Myocyte (in vitro differentiated cells): ENCODE results near the gene SMAP2. TPM values are rescaled to one million over a fixed set of nuclear protein-coding genes. Genes with fewer than 3 reads are reported as not detected.
A peak's percentile ranks its signal among the peaks of the same experiment; 100 is the strongest.

Source experiments
- DNase-seq: peaks from one replicate; pipeline ENCODE4 v3.0.0-alpha.2; 2012; ENCODE audit warnings: low read depth
- total RNA-seq: library from RNA; depleted of rRNA; stranded (reverse); fragments of >200 nt; gene quantifications from 2 replicates; pipeline ENCODE4 v1.2.3, GENCODE V29; 2014

The SMAP2 gene
- total RNA-seq, 1 donor from 2014 or later, result 15.8 TPM

DNA sequence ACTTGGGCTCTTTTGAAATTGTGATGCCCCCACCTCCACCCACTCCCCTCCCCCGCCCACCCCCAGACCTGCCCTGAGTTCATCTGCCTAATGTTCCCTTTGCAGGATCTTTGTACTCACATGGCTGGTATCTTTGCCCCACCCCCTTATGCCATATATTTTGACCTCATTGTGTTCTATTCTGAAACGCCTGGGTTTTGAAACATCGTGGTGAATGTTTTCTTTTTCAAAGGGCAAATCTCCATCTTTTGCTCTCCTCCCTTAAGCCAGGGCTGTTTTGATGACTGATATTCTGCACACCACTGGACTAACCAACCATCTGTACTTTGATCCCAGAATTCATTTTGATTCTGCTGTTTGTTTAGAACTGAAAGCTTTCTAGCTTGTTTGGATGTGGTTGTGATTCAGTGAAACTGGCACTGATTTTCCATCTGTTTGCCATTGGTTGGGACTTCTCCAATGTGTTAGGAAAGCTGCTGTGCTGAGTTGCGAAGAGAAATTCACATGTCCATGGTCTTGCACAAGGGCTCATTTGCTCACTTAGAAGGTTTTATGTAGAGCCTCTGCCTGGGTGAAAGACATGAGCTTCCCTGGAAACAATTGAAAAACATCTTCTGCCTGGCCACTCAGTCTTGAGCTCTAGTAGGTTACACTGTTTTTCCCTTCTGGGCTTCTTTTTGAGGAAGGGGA is 16.5 kb downstream of the SMAP2 start:
- DNase-seq, result no peak

DNA sequence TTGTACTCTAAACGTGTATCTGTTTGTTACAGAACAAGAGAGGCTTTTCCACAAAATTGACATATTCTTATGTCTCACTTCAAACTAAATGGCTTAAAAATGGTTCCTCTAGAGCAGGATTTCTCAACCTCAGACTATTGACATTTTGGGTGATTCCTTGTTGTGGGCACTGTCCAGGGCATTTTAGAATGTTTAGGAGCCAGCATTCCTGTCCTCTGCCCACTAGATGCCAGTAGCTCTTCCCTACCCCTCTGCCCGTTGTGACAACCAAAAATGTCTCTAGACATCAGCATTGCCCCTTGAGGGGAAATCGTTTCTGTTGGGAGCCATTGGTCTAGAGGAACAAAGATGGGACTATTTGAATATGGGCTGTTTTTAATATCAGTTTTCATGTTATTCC is 17.3 kb downstream of the SMAP2 start:
- DNase-seq, result no peak

DNA sequence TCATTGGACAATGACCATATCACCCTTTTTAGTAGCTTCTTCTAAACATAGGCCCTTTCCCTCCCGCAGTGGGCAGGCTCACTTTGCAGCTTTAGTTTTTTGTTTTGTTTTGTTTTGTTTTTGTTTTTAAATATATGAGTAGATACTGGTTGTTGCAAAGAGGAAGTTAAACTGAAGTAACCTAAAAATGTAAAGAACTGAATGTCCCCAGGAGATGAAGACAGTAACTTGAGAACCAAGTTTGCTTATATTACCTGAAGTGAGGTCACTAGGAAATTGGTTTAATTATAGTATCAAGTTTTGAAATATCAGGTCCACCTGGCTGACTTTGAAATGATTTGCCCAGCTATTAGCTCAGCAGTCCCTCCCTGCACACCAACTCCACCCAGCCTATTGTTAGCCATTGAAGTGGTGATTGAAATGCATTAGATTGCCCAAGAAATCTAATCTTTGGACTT is 18.2 kb downstream of the SMAP2 start:
- DNase-seq, result no peak

DNA sequence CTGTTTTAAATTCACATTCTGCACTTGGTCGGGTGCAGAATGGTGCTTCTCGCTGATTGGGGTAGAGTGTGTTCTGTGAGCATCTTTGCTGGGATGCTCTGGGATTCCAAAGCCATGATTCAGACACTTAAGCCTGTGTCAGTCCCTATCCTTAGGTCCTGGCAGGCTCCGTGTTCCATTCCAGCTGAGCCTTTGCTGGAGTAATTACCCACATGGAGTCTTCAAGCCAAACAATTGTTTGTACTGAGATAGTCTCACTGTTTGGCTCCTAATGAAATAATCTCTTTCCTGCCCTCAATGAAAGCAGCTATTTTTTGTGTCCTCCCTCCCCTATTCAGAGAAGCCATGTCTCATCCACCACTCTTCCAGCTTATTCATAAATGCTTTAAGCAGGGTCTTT is 18.7 kb downstream of the SMAP2 start:
- DNase-seq, result peak; percentile 79

DNA sequence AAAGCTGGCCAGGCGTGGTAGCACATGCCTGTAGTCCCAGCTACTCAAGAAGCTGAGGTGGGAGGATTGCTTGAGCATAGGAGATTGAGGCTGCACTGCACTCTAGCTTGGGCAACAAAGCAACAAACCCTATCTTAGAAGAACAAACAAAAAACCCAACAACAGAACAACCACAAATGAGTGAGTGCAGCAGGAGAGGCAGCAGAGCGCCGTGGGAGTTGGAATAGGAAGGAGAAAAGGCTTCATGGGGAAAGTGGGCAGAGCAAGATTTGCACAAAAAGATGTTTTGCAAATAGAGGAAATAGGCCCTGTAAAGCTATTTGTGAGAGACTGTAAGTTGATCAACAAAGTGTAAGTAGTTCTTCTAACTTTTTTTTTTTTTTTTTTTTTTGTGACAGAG is 19.6 kb downstream of the SMAP2 start:
- no peak for DNase-seq

DNA sequence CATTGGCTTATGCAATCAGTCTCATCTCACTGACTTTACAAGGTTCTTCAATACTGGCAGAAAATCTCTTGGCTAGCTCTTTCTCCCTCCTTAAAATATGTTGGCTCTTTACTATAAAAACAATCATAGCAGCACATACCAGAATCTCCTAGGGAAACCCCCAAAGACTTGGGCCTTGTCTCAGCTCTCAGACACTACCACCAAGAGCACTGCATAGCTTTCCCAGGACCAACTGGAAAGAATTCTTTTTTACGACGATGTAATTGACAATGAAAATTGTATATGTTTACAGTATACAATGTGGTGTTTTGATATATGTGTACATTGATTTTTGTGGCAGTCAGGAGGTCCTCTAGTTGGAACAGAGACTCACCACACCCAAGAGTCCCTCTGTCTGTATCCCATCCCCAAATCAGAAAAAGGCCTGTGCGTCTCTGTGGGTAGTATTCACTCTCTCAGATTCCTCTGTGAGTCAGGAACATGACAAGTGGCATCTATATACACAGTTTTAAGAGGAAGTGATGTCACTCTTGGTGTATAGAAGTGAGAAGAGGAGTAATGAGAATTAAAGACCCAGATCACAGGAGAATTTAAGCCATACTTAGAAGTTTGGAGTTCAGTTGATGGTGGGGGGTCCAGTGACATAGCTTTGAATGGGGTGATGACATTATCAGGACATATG is 21.1 kb downstream of the SMAP2 start:
- DNase-seq, result no peak

DNA sequence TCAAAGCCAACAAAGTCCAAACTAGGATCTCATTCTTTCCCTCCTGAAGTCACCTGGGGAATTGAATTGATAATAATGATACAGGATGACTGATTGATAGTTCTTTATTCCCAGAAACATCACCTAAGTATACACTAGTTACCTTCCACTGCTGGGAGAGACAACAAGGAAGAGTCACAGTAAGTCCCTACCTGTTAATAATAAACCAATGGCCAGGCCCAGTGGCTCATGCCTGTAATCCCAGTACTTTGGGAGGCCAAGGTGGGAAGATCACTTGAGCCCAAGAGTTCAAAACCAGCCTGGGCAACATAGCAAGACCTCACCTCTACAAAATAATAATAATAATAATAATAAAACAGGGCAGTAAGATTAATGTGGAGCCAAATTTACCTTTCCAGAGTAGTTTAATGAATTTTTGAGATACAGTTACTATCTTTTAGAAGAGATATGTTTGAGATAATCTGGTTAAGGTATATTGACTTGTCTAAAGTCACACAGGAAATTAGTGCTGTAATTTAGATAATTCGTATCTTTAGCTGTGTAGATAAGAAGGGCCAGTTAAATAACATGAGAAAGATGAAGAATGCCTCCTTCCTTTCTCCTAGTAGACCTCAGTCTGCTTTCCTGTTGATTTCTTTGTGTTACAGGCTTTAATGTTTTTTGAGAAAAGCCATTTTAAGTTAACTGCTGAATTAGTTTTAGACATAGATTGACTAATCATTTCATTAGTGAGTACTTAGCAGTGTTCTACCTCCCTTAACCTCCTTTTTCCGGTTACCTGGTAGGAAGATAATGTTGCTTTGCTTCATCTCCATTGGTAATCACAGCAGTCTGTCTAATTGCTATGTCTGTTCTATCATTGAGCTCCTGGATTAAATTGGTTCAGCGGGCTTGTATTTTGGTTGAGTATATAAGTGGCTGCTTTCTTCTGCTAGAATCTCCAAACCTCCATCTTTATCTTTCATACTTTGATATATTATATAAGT is 22.0 kb downstream of the SMAP2 start:
- no peak for DNase-seq

DNA sequence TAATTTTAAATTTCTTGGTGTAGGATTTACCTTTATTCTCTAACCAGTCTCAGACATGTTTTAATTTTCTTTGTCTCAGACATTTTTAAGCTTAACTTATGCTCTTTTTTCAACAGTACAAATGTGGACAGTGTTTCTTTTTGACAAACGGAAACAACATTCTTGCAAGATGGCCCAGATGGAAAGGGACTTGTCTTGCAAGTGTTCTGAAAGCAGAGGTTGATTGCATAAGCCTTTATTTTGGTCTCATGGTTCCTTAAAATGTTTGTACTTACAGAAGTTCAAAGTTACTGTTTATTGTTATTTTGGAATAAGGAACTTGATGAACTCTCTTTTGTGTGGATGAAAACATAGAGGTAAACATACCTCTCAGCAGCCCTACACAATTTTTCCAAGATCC is 22.9 kb downstream of the SMAP2 start:
- no peak for DNase-seq

DNA sequence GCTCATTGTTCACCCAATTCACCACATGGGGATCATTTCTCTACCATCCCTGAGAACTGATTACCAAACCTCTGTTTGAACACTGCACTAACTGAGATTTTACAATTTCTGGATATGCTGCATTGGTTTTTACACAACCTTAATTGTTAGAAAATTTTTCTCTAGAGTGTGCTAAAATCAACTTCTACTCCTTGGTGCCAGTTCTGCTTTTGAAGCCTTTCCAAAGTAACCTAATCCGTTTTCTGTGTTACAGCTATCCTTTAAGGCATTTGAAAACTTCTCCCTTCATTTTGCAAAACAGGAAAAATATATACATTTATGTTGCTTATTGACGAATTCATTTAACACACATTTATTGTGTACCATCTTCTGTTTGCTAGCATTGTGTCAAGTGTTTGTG is 23.7 kb downstream of the SMAP2 start:
- DNase-seq, result no peak

DNA sequence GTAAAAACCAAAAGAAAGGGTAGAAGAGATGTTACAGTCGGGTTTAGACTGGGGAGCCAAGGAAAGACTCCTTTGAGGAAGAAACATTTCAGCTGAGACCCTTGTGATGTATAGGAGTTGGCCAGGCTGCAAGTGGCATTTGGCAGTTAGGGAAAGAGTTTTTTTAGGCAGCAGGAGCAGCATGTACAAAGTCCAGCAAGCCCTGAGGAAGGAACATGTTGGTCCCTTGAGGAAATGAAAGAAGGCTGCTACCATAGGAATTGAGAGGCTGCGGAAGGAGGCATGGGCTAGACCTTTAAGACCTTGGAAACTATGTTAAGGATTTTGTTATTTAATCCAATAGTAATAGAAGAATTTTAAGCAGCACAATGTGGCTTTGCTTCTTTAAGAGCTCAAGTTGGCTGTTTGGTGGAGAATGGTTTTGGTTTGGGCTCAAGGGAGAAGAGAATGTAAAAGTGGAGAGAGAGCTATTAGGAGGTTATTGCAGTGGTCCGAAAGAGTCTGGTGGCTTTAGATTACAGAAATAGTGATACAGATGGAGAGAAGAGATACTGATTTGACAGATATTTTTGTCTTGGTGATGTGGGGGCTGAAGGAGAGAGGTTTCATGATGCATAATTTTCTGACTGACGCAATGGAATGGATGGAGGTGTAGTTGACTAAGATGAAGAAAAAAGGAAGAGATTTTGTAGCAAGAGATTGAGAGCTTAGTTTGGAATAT is 26.6 kb downstream of the SMAP2 start:
- DNase-seq, result no peak

DNA sequence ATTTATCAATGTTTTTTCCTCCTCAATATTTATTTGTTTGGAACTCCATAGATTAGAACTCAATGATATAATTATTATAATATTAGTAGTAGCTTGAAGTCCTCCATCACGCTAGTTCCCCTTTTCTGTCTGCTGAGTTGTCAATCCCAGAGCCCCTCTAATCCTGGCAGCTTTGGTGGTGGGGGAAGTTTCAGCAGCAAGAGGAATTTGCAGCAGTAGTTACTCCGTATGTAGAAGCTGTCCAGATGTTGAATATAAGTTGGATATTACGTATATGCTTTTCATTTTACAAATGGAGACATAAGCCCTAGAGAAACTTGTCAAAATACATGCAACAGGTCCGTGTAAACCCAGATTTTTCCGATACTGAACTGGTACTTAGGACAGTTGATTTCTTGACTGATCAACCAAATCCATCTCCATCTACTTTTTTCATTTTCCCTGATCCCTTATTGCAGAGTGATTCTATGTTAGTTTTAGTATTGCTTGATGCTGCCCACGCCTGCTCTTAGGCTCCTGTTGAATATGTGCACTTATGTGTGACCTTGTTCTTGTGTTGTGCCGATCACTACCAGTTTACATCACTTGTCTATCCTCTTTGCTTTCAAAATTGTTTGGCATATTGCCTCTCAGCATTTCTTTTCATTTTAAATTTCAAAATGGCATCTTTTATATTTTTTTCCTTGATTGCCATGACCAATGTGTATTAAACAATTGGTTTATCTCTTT is 28.1 kb downstream of the SMAP2 start:
- no peak for DNase-seq

DNA sequence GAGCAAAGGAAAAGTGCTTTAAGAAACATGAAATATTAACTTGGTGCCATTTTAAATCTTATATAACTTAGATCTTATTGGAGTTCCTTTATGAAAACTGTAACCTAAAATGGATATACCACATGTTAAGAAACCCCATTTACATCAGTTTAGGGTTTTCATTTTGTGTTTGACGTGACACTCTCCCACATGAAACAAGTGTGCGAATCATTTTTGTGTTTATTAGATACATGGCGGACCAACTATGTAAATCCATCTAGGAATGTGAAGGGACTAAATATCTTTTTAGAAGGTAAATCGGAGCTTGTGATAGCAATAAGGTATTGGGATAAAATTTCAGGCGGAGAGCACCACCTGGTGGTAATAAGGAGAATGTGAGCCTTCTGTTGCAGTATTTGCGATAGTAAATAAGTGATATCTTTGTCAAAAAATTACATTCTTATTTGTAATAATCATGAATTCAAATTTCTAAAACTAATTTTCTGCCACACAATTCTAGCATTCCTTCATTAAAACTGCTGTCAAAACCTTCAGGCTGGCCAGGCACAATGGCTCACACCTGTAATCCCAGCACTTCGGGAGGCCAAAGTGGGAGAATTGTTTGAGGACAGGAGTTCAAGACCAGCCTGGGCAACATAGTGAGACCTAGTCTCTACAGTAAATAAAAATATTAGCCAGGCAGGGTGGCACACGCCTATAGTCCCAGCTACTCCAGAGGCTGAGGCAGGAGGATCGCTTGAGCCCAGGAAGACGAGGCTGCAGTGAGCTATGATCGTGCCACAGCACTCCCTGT is 31.3 kb downstream of the SMAP2 start:
- peak; percentile 59 for DNase-seq

DNA sequence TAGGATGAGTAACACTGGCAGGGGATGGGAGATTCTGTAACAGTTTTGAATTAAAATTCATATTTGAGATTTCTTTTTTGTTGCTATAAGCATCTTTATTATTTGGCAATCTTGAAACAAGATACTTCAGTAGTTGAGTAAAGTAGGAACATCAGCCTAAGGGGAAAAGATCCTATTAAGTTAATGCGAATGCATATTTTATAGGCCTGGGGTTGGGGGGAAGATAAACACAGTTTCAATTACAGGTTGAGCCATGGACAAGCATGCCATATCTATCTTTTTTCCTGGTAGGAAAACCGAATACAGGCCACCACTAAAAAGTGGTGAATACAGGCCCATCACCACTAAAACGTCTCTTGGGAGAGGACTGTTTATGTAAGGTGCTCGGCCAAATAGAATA is 32.3 kb downstream of the SMAP2 start:
- DNase-seq, result no peak

DNA sequence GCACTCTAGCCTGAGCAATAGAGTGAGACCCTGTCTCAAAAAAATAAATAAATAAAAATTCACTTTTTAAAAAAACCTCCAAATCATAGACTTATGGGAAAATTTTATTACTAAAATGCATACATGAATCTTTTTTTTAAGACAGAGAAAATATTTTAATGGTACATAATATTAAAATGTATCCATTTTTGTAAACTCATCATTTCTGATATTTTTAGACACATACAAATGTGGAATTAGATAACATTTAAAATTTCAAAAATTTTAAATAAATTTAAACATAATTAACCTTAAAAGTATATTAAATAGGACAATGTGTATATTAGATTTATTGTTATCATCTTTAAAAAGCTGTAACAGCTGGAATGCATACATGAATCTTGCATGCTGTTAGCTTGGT is 33.9 kb downstream of the SMAP2 start:
- no peak for DNase-seq

DNA sequence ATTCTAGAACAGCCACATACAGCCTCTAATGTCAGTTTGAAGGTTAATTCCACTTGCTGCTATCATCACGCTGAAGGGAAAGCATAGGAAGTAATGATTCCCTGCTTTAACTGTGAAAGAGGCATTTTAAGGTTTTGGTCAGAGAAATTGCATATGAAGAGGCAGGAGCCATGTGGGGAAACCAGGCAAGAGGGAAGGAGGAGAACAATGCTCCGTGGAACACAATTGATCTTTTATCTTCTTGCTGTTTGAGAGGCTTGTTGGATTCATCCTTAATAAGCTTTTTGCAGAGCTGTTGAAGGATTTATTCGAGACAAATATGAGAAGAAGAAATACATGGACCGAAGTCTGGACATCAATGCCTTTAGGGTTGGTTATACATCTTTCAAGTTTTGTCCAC is 35.9 kb downstream of the SMAP2 start:
- DNase-seq, result no peak

DNA sequence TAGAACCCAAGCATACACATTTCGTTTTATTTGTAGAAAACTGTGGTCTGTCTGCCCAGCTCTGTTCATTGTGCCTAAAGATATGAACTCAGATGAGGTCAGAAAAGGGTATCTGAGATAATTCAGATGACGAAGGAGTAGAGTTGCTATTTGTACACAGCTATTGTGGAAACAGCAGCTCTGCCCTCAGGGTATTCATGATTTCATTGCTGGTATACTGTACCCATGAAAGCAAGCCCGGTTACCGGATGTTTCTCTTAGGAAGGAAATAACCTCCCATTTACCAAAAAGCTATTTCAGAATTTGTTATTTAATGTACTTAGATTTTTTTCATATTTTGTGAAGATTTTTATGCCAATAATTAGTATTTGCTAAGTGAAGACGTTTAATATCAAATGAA is 37.8 kb downstream of the SMAP2 start:
- no peak for DNase-seq

DNA sequence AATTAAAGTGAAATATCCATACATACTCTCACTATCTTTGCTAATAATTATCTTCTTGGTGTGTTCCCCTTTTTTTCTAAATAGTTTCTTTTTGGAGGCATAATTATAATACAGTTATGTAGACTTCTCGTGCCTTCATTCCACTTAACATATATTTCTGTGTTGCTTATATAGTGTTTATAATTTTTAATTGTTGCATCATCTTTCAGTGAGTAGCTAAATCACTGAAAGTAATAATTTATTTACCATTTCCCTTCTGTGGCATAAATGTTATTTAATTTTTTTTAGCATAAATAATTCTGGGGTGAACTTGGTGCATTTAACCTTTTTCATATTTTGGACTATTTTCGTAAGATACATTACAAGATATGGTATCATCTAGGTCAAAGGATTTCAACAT is 38.3 kb downstream of the SMAP2 start:
- no peak for DNase-seq

DNA sequence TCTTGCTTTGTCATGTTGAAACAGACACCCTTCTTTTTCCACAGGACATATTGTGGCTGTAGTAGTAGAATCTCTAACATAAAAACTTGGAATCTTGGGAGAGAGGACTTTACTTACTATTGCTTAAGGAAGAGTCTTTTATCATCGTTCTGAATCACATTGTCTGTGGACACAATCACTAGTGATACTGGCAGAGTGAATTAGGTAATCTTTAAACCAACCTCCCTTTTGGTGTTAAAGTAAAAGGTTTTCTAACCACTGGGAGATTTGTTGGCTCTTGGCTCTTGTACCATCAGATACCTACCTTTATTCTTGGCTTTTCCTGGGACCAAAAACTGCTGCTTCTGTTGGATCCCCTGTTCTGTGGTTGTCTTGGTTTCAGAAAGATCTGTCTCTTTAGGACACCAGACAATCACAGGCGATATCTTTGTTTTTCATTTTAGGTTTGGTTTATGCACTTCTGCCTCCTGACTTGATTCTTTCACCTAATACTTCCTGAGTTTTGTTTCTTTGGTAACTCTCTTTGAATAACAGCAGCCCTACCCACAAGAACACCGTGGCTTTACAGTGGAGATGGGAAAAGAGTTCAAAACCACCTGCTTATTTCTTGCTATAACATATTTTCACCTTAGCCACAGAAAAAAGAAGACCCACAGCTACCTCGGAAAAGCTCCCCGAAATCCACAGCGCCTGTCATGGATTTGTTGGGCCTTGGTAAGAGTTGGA is 40.2 kb downstream of the SMAP2 start:
- no peak for DNase-seq

DNA sequence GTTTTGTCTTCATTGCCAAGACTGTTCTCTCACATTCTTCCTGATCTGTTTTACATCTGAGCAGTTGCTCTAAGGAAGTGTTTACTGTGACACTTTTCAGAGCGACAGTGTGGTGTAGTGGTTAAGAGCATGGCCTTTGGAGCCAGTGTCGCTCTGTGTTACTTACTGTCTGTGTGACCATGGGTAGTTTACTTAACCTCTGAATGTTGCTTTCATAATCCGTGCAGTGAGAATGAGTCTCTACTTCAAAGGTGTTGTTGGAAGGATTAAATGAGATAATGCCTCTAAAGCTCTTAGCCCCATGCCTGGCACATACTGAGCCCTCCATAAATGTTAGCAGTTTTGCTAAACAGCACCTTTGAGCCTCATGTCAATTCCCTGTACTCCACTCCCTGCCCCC is 40.8 kb downstream of the SMAP2 start:
- DNase-seq, result no peak
